Measurements from ENCODE around the gene HIRA. TPM values are rescaled to one million over a fixed set of nuclear protein-coding genes. Genes with fewer than 3 reads are reported as not detected.

The HIRA gene
- total RNA-seq, 1 donor, result 19.0 TPM

GRCh38 chr22:19396934-19397733 is 34.4 kb downstream of the HIRA start:
- no peak for TF ChIP-seq CTCF (IDR thresholded peaks at IDR 0.05; ENCODE audit: insufficient read depth, low read depth, low read length)
- DNase-seq (ENCODE audit: low read depth), result no peak

GRCh38 chr22:19396561-19396933 is 35.0 kb downstream of the HIRA start:
- no peak for TF ChIP-seq CTCF (IDR thresholded peaks at IDR 0.05; ENCODE audit: insufficient read depth, low read depth, low read length)
- no peak overlapping the region for H3K4me3 ChIP-seq (ENCODE audit: low read depth, low read length)
- no peak for DNase-seq (ENCODE audit: low read depth)

More at GRCh38 chr22:19396934-19397733, 34.4 kb downstream of the HIRA start:
- no peak overlapping the region for H3K4me3 ChIP-seq (ENCODE audit: low read depth, low read length)

- DNase-seq (ENCODE audit: low read depth), result no peak
- no peak overlapping the region for H3K4me3 ChIP-seq (ENCODE audit: low read depth, low read length)
- no peak for TF ChIP-seq CTCF (IDR thresholded peaks at IDR 0.05; ENCODE audit: insufficient read depth, low read depth, low read length)
Observed at GRCh38 chr22:19395276-19395675, 36.3 kb downstream of the HIRA start.

GRCh38 chr22:19394274-19395050 is 37.1 kb downstream of the HIRA start:
- DNase-seq (ENCODE audit: low read depth), result no peak
- no peak for TF ChIP-seq CTCF (IDR thresholded peaks at IDR 0.05; ENCODE audit: insufficient read depth, low read depth, low read length)

GRCh38 chr22:19393704-19394103 is 37.8 kb downstream of the HIRA start:
- no peak overlapping the region for H3K4me3 ChIP-seq (ENCODE audit: low read depth, low read length)
- TF ChIP-seq CTCF (IDR thresholded peaks at IDR 0.05; ENCODE audit: insufficient read depth, low read depth, low read length), result no peak
- no peak for DNase-seq (ENCODE audit: low read depth)

More at GRCh38 chr22:19394274-19395050, 37.1 kb downstream of the HIRA start:
- no peak overlapping the region for H3K4me3 ChIP-seq (ENCODE audit: low read depth, low read length)

- DNase-seq (ENCODE audit: low read depth), result no peak
- H3K4me3 ChIP-seq (ENCODE audit: low read depth, low read length), result no peak overlapping the region
- TF ChIP-seq CTCF (IDR thresholded peaks at IDR 0.05; ENCODE audit: insufficient read depth, low read depth, low read length), result no peak
Observed at GRCh38 chr22:19387575-19387974, 44.0 kb downstream of the HIRA start.

Measured in fibroblast of villous mesenchyme (primary cell).